Measurements from ENCODE around the gene OR13D1.
"Not testable (repeated sequence)": the region's sequence is repeated elsewhere in the genome, so short reads cannot be mapped to it uniquely, and the experiment has no call there.

Gene OR13D1, protein sequence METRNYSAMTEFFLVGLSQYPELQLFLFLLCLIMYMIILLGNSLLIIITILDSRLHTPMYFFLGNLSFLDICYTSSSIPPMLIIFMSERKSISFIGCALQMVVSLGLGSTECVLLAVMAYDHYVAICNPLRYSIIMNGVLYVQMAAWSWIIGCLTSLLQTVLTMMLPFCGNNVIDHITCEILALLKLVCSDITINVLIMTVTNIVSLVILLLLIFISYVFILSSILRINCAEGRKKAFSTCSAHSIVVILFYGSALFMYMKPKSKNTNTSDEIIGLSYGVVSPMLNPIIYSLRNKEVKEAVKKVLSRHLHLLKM

DNA sequence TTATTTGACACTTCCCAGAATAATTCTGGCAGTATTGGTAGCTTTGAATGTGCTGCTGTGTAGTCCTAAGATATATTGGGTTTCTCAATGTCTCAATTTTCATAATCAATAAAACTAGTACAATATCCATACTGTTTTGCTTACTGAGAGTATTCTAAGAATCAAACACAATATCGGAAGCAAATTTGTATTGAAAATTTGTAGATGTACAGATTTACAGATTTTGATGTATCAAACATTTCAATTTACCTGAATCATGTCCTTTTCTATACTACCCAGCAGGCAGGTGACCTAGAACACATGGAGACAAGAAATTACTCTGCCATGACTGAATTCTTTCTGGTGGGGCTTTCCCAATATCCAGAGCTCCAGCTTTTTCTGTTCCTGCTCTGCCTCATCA lies at the start of gene OR13D1:
Gene OR13D1, plus strand, starts transcription at position 301 of the 400 bp plus-strand sequence. Its CDS starts 0 bp downstream, at position 301.
- DNase-seq: no peak

DNA sequence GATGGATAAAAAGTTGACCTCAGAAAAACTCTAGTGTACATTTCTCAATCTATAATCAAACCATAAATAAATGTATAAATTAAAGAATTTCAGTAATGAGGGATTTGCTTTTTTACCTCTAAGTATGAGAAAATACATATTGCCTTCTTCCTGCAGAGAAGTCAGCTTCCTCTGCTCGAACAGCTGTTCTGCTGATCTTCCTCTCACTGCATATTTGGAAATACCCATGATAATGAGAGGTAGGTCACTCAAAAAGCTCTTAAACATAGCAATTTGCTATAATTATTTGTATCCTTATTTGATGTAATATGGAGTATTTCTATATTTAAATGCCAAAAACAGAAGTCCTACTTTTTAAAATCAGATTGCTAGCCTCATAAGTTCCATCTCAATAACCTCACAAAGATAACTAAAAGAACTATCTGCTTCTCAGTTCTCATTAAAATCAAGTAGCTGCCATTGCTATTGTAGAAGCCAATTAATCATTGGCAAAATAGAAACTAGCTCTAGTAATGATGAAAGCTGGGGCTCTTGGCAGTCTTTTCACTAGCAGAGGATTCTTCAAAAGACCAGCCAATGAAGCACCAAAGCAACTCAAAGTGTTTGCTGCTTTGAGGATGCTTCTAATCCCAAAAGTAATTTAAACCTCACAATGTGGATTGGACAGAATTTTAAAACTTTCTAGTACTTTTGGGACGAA lies 35.7 kb upstream of the OR13D1 start:
- no peak for DNase-seq

DNA sequence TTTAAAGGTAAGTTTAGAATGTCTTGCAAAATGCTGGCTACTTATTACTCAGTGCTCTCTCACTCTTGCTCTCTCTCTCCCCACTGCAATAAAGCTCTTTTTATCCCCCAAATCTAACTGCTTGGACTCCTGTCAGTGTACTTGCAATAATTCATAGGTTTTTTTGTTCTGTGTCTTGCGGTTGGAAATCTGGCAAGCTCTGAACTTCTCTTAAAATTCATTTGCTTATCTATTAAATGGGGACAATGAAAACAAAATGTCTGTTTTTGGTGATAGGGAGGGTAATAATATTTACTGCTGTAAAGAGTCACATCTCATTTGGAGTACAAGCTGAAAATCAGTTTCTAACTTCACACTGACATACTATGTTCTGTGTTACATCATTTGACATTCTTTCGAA lies 18.7 kb upstream of the OR13D1 start:
- no peak for DNase-seq

DNA sequence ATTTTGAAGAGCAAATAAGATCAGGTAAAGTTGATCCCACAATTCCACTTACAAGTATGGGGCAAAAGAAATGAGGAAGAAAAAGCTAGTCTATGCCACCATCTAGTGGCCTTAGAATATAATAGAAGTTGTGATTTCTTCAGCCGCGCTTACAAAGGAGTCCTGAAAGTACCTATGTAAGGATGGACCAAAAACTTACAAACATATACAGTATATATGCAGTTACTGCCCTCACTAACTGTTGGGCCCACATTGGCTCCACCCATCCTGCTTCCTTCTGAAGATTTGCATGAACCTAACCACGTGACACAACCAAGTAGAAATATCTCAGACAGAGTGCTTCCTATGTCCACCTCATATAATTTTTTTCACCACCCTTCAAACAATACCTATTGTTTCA lies 11.7 kb upstream of the OR13D1 start:
- DNase-seq: no peak

DNA sequence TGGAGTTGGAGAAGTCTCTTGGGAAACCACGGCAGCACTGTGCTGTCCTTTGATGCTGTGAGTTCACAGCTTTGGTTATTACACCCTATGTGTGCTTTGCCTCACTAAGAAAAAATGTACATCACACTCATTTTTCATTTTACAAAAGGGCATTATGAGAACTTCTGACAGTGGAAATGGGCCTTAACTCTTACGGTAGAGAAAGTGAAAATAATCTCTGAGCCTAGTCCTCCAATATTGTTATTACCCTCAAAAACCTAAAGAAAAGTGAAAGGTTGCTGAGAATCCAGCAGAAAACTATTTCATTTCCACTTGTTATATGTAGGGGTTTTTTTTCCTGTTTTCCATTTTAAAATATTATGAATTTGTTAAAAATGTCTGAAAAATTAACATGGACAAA lies 8.2 kb upstream of the OR13D1 start:
- no peak for DNase-seq

DNA sequence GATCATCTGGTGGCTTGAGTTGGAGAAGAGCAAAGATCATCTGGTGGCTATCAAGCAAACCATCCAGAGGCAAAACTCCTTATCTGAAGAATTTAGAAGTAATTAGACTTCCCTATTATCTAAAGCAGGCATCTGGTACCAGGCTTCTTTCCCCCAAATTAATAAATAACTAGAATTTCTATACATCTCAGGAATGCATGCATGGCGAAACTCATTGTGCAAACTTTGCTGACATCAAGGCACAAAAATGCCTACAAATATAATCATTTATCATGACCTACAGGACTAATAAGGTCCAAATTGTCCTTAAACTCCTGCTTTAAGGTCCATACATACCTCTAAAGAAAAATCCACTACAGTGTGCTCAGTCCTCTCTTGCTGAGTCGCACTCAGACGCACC lies 6.0 kb downstream of the OR13D1 start:
- no peak for DNase-seq

DNA sequence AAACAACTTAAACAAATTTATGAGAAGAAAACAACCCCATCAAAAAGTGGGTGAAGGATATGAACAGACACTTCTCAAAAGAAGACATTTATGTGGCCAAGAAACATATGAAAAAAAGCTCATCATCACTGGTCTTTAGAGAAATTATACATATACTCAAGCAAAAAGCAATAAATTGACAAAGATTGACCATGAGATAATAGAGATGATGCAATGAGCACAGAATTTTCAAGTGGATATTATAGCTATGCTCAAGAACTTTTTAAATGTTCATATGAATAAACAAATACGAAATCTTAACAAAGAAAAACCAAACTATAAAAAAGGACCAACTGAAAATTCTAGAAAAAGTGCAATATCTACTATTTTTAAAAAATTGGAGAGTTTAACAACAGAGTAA lies 14.4 kb downstream of the OR13D1 start:
- not testable (repeated sequence) for DNase-seq

DNA sequence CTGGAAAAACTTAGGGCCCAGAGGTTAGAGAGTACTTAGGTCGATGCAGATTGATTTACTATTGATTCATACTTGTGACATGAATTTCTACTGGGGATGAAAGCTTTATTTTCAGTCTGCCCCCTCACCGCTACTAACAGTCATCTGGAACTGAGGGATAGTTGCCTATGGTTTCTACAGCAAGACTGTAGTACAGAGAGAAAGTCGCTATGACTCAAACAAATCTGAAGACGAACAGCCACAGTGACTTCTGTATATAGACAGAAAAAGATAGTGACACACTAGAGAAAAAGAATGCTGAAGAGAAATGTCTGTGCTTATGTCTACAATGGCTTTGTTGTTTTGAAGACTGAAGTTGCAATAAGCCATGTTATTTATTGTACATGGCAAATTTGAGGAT lies 17.3 kb downstream of the OR13D1 start:
- no peak for DNase-seq

DNA sequence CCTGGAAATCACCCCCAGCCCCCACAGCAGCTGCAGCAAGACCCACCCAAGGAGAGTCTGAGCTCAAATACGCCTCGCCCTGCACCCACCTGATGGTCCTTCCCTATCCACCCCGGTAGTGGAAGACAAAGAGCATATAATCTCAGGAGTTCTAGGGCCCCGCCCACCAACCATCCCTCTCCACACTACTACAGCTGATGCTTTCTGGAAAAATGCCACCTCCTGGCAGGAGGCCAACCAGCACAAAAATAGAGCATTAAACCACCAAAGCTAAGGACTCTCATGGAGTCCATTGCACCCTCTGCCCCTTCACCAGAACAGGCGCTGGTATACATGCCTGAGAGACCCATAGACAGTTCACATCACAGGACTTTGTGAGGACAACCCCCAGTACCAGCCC lies 30.7 kb downstream of the OR13D1 start:
- no peak for DNase-seq

DNA sequence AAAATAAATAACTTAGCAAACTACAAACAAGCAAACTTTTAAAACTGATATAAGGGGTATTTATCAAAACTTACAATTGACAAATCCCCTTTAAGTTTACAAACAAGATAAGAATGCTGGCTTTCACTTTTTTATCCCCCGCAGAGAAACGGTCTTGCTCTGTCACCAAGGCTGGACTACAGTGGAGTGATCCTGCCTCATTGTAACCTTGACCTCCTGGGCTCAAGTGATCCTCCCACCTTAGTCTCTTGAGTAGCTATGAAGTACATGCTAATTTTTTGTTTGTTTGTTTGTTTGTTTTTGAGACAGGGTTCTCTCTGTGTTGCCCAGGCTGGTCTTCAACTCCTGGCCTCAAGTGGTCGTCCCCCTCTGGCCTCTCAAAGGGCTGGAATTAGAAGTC lies 44.1 kb downstream of the OR13D1 start:
- DNase-seq: no peak

DNA sequence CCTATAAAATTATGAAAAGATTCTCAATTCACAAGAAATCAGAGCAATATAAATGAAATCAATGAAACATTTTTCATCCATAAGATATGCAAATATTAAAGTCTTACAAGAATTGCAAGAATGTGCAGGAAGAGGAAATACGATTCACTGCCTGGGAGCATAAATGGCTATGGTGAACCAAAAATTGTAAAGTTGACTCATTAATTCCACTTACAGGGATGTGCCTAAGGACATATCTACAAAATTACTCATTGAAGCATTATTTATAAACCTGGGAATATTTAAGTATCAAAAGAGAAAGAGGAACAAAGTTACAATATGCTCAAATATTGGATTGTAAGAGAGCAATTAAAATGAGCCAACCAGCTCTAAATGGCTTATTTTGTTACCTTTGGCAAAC lies 46.3 kb downstream of the OR13D1 start:
- DNase-seq: no peak

DNA sequence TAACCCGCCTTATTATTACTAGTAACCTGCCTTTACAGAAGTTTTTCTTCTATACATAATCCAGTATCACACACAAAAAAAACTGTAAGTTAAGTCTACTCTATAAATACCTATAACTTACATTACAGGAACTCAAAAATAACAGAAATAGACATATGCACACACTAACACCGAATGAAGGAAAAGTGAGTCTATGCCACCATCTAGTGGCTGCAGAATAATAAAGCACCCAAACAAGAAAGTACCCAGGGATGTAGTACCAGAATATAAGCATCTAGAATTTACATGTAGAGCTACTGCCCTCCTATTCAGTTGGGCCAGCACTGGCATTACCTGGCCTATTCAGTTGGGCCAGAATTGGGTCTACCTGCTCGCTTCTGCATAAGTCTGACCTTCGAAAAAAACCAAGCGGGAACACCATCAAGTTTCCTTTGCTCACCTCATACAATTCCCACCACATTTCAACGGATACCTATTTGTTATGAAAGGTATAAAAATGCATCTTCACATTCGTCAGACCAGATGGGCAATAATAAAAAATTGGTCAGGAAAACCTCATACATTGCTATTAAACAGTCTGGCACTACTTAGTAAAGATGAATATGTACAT lies 49.2 kb downstream of the OR13D1 start:
- no peak for DNase-seq

Data from activated T-cell treated with anti-CD3 and anti-CD28 coated beads, Interleukin-2, amount 50 U/mL, for 48 hours (primary cell).